GM10266 (cell line): ENCODE results near the gene ACE.

ENCODE experiments used
- DNase-seq: peaks from one replicate; pipeline ENCODE4 v3.0.0; 2012; ENCODE audit errors: extremely low spot score
- TF ChIP-seq, protein P1 (sequence below): IDR thresholded peaks from 2 replicates; pipeline ENCODE4 v1.5.1; 2012; ENCODE audit warnings: mild to moderate bottlenecking, low read depth; ENCODE audit not compliant: control insufficient read depth, insufficient read depth; ENCODE audit errors: missing control alignments

The ACE gene

GRCh38 chr17:63481488-63481870, 4.6 kb downstream of the ACE start:
- TF ChIP-seq, protein P1, sequence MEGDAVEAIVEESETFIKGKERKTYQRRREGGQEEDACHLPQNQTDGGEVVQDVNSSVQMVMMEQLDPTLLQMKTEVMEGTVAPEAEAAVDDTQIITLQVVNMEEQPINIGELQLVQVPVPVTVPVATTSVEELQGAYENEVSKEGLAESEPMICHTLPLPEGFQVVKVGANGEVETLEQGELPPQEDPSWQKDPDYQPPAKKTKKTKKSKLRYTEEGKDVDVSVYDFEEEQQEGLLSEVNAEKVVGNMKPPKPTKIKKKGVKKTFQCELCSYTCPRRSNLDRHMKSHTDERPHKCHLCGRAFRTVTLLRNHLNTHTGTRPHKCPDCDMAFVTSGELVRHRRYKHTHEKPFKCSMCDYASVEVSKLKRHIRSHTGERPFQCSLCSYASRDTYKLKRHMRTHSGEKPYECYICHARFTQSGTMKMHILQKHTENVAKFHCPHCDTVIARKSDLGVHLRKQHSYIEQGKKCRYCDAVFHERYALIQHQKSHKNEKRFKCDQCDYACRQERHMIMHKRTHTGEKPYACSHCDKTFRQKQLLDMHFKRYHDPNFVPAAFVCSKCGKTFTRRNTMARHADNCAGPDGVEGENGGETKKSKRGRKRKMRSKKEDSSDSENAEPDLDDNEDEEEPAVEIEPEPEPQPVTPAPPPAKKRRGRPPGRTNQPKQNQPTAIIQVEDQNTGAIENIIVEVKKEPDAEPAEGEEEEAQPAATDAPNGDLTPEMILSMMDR: no peak
- DNase-seq: no peak

- DNase-seq: no peak
- TF ChIP-seq, protein P1: no peak
Observed at GRCh38 chr17:63482509-63482908, 5.6 kb downstream of the ACE start.

- TF ChIP-seq, protein P1: no peak
- no peak for DNase-seq
Observed at GRCh38 chr17:63483038-63483437, 6.2 kb downstream of the ACE start.

- DNase-seq: no peak
- TF ChIP-seq, protein P1: no peak
Observed at GRCh38 chr17:63483655-63484575, 7.1 kb downstream of the ACE start.

DNA sequence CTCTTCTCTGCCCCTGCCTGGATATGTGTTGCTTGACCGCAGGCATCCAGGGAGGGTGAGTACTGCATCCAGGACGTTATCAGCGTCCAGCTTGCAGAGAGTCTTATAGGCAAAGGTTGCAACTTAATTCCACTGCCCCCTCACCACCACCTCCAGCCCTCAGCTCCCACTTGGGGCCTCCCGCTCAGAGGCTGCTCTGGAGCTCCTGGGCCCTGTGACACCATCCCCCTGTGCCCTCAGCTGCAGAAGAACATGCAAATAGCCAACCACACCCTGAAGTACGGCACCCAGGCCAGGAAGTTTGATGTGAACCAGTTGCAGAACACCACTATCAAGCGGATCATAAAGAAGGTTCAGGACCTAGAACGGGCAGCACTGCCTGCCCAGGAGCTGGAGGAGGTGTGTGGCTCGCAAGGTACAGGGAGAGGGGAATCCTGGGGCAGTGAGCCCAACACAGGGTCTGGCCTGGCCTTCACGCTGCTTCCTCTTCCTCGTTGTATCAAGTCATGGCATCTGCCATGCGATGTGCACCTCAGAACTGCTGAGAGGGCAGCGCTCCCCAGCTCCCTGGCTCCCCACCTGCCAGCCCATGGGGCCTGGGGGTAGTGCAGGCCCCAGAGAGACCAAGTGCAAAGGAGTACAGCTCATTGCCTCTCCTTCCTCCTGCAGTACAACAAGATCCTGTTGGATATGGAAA, 9.6 kb downstream of the ACE start:
- TF ChIP-seq, protein P1: no peak
- DNase-seq: no peak

GRCh38 chr17:63487014-63487339, 10.1 kb downstream of the ACE start:
- TF ChIP-seq, protein P1: no peak
- no peak for DNase-seq

DNA sequence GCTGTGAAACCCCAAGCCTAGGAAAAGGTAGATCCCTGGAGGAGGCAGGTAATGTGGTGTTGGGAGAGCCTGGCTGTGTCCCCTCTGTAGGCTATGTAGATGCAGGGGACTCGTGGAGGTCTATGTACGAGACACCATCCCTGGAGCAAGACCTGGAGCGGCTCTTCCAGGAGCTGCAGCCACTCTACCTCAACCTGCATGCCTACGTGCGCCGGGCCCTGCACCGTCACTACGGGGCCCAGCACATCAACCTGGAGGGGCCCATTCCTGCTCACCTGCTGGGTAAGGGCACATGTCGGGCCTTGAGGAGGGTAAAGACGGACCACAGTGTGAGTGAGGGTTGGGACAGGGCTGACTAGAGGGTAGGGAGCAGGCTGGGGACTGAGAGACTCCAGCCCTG, 12.0 kb downstream of the ACE start:
- TF ChIP-seq, protein P1: no peak

More for the DNA sequence above, 12.0 kb downstream of the ACE start:
- no peak for DNase-seq
